Endometrial microvascular endothelial cells (primary cell): ENCODE measurements around the gene PDCD10. TPM values are rescaled to one million over a fixed set of nuclear protein-coding genes. Genes with fewer than 3 reads are reported as not detected.

Source experiments
- total RNA-seq: library from RNA; depleted of rRNA; stranded (reverse); fragments of >200 nt; gene quantifications from one replicate; pipeline ENCODE4 v1.2.3, GENCODE V29; 2015; ENCODE audit errors: inconsistent ontology term

The PDCD10 gene
- total RNA-seq, 1 donor from 2014 or later = 46.9 TPM

Other genes starting within 250 kb of the PDCD10 start
- not detected for gene WDR49, start 81.0 kb downstream of the PDCD10 start, total RNA-seq
- 0.65 TPM for gene SERPINI1, start 829 bp upstream of the PDCD10 start, total RNA-seq